HepG2 (cell line): ENCODE results near the gene NEIL1. TPM values are rescaled to one million over a fixed set of nuclear protein-coding genes. Genes with fewer than 3 reads are reported as not detected.
A peak's percentile ranks its signal among the peaks of the same experiment; 100 is the strongest.

Source experiments
- BORCS8-MEF2B ChIP-seq: sonication (generic); formaldehyde crosslinking; IDR thresholded peaks from 2 replicates; pipeline ENCODE4 v1.8.0; 2022; ENCODE audit warnings: mild to moderate bottlenecking, missing genetic modification reagents
- NPAS2 ChIP-seq: sonication (generic); formaldehyde crosslinking; IDR thresholded peaks from 2 replicates; pipeline ENCODE4 v1.8.0; 2022; ENCODE audit warnings: mild to moderate bottlenecking, missing genetic modification reagents, borderline replicate concordance
- PAXIP1 ChIP-seq: sonication (generic); formaldehyde crosslinking; conservative IDR thresholded peaks from 2 replicates; pipeline ENCODE4 v1.4.0; 2020; ENCODE audit warnings: mild to moderate bottlenecking, missing genetic modification reagents, moderate library complexity
- TFDP1 ChIP-seq: IDR thresholded peaks from 2 replicates; pipeline ENCODE4 v1.6.1; 2016; ENCODE audit warnings: missing compliant biosample characterization, missing genetic modification reagents, borderline replicate concordance
- U2AF1 ChIP-seq: fragments of 200-400 bp; formaldehyde crosslinking; optimal IDR thresholded peaks from 2 replicates; pipeline ENCODE3; 2017; ENCODE audit warnings: mild to moderate bottlenecking, low read depth, low read length
- ZBED4 ChIP-seq: sonication (generic); formaldehyde crosslinking; IDR thresholded peaks from 2 replicates; pipeline ENCODE4 v1.4.0; 2020; ENCODE audit warnings: missing genetic modification reagents, borderline replicate concordance
- ZBTB10 ChIP-seq: sonication (generic); formaldehyde crosslinking; IDR thresholded peaks from 2 replicates; pipeline ENCODE4 v1.4.0; 2020; ENCODE audit warnings: missing genetic modification reagents, borderline replicate concordance
- ZFAT ChIP-seq: sonication (generic); formaldehyde crosslinking; conservative IDR thresholded peaks from 2 replicates; pipeline ENCODE4 v1.8.1; 2023; ENCODE audit warnings: missing genetic modification reagents, inconsistent platforms
- ZNF280B ChIP-seq: sonication (generic); formaldehyde crosslinking; IDR thresholded peaks from 2 replicates; pipeline ENCODE4 v1.5.0; 2020; ENCODE audit warnings: missing genetic modification reagents, mild to moderate bottlenecking, borderline replicate concordance
- ZNF281 ChIP-seq: sonication (generic); formaldehyde crosslinking; IDR thresholded peaks from 2 replicates; pipeline ENCODE4 v1.4.0; 2020; ENCODE audit warnings: missing genetic modification reagents, borderline replicate concordance
- ZNF543 ChIP-seq: sonication (generic); formaldehyde crosslinking; IDR thresholded peaks from 2 replicates; pipeline ENCODE4 v1.4.0; 2020; ENCODE audit warnings: mild to moderate bottlenecking, missing genetic modification reagents
- ZNF850 ChIP-seq: sonication (generic); formaldehyde crosslinking; conservative IDR thresholded peaks from 2 replicates; pipeline ENCODE4 v1.9.0; 2021; ENCODE audit warnings: mild to moderate bottlenecking, missing genetic modification reagents
- polyA plus RNA-seq, 8 experiments: library from polyadenylated mRNA; depleted of rRNA in 3 of 8; stranded (reverse) in 7 of 8; unstranded in 1 of 8; fragments of >200 nt; fragmentation: Illumina TruSeq in 4 of 8; extraction: Trizol in 4 of 8; gene quantifications; 2 replicates each; pipeline versions ENCODE4 v1.2.1 to v1.2.3, GENCODE V29; 2011 to 2016; ENCODE audit warnings: low read depth in 4 of 8, missing spikeins in 1 of 8, mixed read lengths in 1 of 8; ENCODE audit not compliant: insufficient read depth in 1 of 8
- total RNA-seq, 5 experiments: library from RNA; depleted of rRNA; stranded (reverse); fragments of >200 nt; fragmentation: Illumina TruSeq; extraction: Trizol; gene quantifications; 2 replicates each; pipeline ENCODE4 v1.2.3, GENCODE V29; 2016; ENCODE audit warnings: low read depth in 1 of 5

The NEIL1 gene
- total and polyA plus RNA-seq, 2 of the 13 experiments (the other 11 are each of a cell fraction or from before 2014, with no cell fraction given): 10.4 to 15.5 TPM

- no peak for TF ChIP-seq NPAS2 (CRISPR knock-in tag)
- TF ChIP-seq ZNF281 (CRISPR knock-in tag): no peak
- TF ChIP-seq ZFAT (CRISPR knock-in tag): no peak
- no peak for TF ChIP-seq ZBED4 (CRISPR knock-in tag)
- peak; percentile 10; the same call in 1 of the 2 replicates for TF ChIP-seq TFDP1 (CRISPR knock-in tag)
- TF ChIP-seq ZNF850 (CRISPR knock-in tag): no peak
- TF ChIP-seq ZNF543 (CRISPR knock-in tag): no peak
- TF ChIP-seq PAXIP1 (CRISPR knock-in tag): peak; percentile 79
- TF ChIP-seq ZBTB10: no peak
- TF ChIP-seq ZNF280B: no peak
- TF ChIP-seq U2AF1: peak; percentile 36
- no peak for TF ChIP-seq BORCS8-MEF2B (CRISPR knock-in tag)
Observed at GRCh38 chr15:75368689-75369239, 21.9 kb downstream of the NEIL1 start (continued).
